DLD1 (cell line): Measurements from ENCODE around the gene MUCL3.

Experiments
- in situ Hi-C: cut with HindIII; loops from 2 replicates; pipeline ENCODE4 v1.10.0; 2017; ENCODE audit warnings: low sequenced_read_pairs

The MUCL3 gene

DNA sequence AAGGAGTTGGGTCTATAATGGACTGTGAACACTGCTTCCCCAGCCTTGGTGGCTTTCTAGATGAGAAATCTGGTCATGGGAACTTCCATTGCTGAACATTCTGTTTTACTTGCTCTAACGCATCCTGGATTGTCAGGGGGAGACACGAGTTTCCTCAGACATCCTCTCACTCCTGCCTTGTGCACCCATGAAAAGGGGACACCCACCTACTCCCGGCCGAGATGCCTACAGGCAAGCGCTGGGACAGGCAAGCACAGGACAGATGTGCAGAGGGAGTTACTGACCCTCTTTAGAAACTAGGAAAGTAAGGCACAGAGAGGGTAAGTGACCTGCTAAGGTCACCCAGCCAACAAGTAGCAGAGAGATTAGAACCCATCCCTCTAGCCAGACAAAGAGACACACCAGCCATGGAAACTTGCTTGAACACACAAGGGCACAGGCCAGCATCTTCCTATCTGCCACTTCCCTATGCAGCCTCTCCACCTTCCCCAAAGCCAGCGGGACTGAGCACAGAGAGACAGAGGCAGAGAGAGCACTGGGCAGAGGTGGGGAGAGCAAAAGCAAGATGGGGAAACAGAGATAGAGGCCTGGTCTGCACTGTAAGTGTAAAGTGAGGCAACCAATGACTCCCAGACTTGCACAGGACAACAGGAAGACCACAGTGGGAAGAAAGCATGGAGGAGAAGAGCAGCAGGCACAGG is 8.0 kb upstream of the MUCL3 start:
- in situ Hi-C loops: no loop called here

DNA sequence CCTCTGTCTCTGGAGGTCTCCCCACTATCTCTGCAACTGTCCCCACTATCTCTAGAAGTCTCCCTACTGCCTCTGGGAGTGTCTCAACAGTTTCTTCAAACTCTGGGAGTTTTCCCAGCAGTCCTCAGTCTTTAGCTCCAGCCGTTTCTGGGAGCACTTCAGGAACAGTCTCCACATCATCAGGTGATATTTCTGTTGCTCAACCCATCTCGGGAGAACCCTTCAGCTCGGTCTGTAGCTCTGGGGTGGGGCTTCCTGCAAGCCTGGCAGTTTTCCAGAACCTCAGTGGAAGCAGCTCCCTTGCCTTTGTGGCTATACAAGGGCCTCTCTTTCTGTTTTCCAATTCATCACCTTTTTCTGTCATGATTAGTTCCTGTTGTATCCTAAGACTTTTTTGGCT is 5.8 kb upstream of the MUCL3 start:
- in situ Hi-C loops: no loop called here

GRCh38 chr6:30937265-30937664 is 3.5 kb upstream of the MUCL3 start:
- in situ Hi-C loops: no loop called here

GRCh38 chr6:30938730-30939129 is 2.0 kb upstream of the MUCL3 start:
- in situ Hi-C loops: no loop called here

GRCh38 chr6:30939473-30939872 is 1.3 kb upstream of the MUCL3 start:
- in situ Hi-C loops: no loop called here

- in situ Hi-C loops: no loop called here
Measured at GRCh38 chr6:30942338-30943060, 1.7 kb downstream of the MUCL3 start.

- in situ Hi-C loops: no loop called here
Measured at GRCh38 chr6:30944051-30944450, 3.3 kb downstream of the MUCL3 start.

DNA sequence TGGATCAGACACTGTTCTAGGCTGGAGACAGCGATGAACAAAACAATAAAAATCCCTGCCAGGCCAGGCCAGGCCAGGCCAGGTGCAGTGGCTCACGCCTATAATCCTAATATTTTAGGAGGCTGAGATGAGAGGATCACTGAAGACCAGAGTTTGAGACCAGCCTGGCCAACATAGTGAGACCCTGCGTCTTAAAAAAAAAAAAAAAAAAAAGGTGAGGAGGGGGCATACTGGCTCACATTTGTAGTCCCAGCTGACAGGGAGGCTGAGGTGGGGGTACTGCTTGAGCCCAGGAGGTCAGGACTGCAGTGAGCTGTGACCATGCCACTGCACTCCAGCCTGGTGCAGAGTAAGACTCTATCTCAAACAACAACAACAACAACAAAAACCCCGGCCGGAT is 4.5 kb downstream of the MUCL3 start:
- in situ Hi-C loops: no loop called here

DNA sequence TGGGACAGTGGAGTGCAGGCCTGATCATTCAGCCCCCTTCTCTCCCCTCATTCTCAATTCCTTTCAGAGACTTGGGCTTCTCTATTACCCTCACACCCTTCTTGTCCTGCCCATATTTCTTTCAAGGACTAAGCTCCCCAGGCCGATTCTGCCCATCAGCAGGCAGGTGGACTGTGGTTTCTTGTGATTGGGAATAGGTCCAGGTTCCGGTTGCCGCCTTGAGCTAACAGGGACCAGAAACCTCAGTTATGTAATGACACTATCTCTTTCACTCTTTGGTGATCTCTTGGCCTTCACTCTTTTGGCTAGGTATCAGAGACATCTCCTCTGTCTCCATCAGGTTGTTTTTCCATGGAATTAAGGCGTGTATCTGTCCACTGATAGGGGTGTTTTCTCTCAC is 6.5 kb downstream of the MUCL3 start:
- in situ Hi-C loops: no loop called here

- in situ Hi-C loops: no loop called here
Measured at GRCh38 chr6:30948811-30949210, 8.0 kb downstream of the MUCL3 start.

- in situ Hi-C loops: no loop called here
Measured at GRCh38 chr6:30951907-30952469, 11.2 kb downstream of the MUCL3 start.

GRCh38 chr6:30954631-30955366 is 14.0 kb downstream of the MUCL3 start:
- in situ Hi-C loops: no loop called here

GRCh38 chr6:30955367-30956042 is 14.7 kb downstream of the MUCL3 start:
- in situ Hi-C loops: no loop called here

DNA sequence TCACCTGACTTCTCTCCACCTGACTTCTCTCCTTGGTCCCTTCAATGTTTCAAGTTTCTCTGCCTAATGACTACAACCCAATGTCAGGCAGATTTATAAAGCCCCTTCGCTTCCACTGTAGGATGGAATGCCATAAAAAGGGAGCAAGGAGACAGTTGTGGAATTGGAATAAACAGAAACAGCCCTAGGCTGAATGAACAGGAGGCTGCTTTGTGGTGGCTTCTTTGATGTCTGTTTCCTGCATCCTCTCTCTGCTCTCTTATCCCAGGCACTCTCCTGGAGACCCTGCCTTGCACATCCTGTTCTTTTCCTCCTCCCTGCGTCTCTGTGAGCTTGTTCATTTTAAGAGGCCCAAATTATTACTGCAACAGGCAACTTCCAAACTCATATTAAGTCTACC is 16.9 kb downstream of the MUCL3 start:
- in situ Hi-C loops: no loop called here

DNA sequence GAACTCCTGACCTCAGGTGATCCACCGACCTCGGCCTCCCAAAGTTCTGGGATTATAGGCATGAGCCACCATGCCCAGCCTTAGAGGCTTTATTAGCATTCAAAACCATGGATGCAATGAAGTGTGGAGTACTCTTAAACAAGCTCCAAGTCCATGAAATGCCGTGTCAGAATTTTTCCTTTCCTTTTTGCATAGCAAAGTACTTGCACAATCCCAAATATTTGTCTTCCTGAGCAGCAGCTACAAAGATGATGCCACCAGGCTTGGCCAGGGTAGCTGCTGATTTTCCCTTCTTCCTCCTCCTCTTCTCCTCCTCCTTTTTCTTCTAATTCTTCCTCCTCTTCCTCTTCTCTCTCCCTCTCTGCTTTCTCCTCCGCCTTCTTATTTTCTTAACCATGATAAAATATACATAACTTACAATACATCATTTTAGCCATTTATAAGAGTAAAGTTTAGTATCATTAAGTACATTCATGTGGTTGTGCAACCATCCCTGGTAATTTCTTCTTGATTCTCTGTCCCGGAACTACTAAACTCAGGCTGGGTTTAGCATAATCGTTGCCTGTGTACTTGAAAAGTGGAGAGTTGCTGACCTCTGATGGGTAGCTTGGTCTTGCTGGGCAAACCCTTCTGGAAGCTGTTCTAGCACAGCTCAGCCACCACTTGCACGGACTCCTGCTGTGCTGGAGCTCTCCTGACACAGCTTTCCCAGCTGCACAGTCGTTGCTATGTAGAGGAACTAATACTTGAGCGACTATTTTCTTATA is 20.3 kb downstream of the MUCL3 start:
- in situ Hi-C loops: no loop called here

- in situ Hi-C loops: no loop called here
Measured at GRCh38 chr6:30962716-30963115, 21.9 kb downstream of the MUCL3 start.

DNA sequence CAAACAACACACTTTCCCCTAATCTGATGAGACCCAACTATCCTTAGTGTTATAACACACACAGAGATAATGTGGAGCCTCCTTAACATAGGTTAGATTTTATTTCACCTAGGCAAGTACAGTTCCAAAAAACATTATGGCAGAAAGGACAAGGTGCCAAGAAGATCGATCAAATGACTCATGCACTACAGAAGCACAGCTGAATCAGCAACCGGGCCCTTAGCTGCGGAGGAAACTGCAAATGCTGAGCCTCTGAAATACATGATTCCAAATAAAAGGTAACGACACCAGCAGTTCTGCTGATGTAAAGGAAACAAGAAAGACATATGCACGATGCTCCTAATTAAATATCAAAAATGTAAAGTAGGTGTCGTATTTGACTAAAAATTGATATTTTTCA is 22.9 kb downstream of the MUCL3 start:
- in situ Hi-C loops: no loop called here

DNA sequence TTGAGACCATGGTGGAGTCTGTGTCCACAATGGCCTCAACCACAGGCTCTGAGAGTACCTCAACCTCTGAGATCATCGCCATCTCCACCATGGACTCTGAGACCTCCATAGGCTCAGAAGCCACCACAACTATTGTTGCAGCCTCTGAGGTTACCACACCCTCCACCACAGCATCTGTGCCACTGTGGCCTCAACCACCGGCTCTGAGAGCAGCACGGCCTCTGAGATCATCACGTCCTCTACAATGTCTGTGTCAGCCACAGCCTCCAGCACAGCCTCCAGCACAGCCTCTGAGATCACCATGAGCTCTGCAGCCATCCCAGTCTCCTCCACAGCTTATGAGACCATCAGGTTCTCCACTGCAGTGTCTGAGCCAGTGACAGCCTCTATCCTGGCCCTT is 23.3 kb downstream of the MUCL3 start:
- in situ Hi-C loops: no loop called here

GRCh38 chr6:30965140-30965601 is 24.4 kb downstream of the MUCL3 start:
- in situ Hi-C loops: no loop called here

- in situ Hi-C loops: no loop called here
Measured at GRCh38 chr6:30966154-30966553, 25.4 kb downstream of the MUCL3 start.
